Kidney capillary endothelial cell (primary cell): ENCODE measurements around the gene FBRSL1.

Experiments
- DNase-seq: peaks from one replicate; pipeline ENCODE4 v3.0.0-alpha.2; 2018; ENCODE audit warnings: low spot score

Gene FBRSL1

GRCh38 chr12:132542661-132543060 lies 52.7 kb downstream of the FBRSL1 start:
- DNase-seq: no peak

- DNase-seq: no peak
Observed at GRCh38 chr12:132543298-132544079, 53.5 kb downstream of the FBRSL1 start.

- no peak for DNase-seq
Observed at GRCh38 chr12:132544080-132544397, 54.1 kb downstream of the FBRSL1 start.

- DNase-seq: no peak
Observed at GRCh38 chr12:132544498-132544897, 54.5 kb downstream of the FBRSL1 start.

- DNase-seq: no peak
Observed at GRCh38 chr12:132545164-132545953, 55.4 kb downstream of the FBRSL1 start.

GRCh38 chr12:132545955-132546354 lies 56.0 kb downstream of the FBRSL1 start:
- DNase-seq: no peak

- no peak for DNase-seq
Observed at GRCh38 chr12:132546647-132547046, 56.7 kb downstream of the FBRSL1 start.

- DNase-seq: no peak
Observed at GRCh38 chr12:132547205-132547740, 57.3 kb downstream of the FBRSL1 start.

- no peak for DNase-seq
Observed at GRCh38 chr12:132548430-132549058, 58.6 kb downstream of the FBRSL1 start.

- DNase-seq: no peak
Observed at GRCh38 chr12:132549059-132549458, 59.1 kb downstream of the FBRSL1 start.

GRCh38 chr12:132550014-132550802 lies 60.3 kb downstream of the FBRSL1 start:
- DNase-seq: no peak

GRCh38 chr12:132550830-132551640 lies 61.1 kb downstream of the FBRSL1 start:
- DNase-seq: no peak

- DNase-seq: no peak
Observed at GRCh38 chr12:132551641-132552031, 61.7 kb downstream of the FBRSL1 start.

GRCh38 chr12:132554845-132555630 lies 65.1 kb downstream of the FBRSL1 start:
- no peak for DNase-seq

GRCh38 chr12:132555686-132556085 lies 65.7 kb downstream of the FBRSL1 start:
- DNase-seq: no peak

- no peak for DNase-seq
Observed at GRCh38 chr12:132556216-132556615, 66.3 kb downstream of the FBRSL1 start.

GRCh38 chr12:132556801-132557200 lies 66.8 kb downstream of the FBRSL1 start:
- DNase-seq: no peak

- DNase-seq: no peak
Observed at GRCh38 chr12:132557291-132558015, 67.5 kb downstream of the FBRSL1 start.

GRCh38 chr12:132558042-132558856 lies 68.3 kb downstream of the FBRSL1 start:
- DNase-seq: no peak
